ENCODE results near the gene ANKRD44. TPM values are rescaled to one million over a fixed set of nuclear protein-coding genes. Genes with fewer than 3 reads are reported as not detected.

Gene ANKRD44
- total RNA-seq, 1 experiment from 2014 or later, result 7.8 TPM

- H3K36me3 ChIP-seq (ENCODE audit: control insufficient read depth, insufficient read depth, low read length), result no peaks in the 10 kb centered on the region
- H3K27me3 ChIP-seq (ENCODE audit: control insufficient read depth, insufficient read depth, low read length), result no peaks in the 10 kb centered on the region
- H3K4me3 ChIP-seq (ENCODE audit: low read depth in 2 of 2, low read length in 2 of 2), result no peak overlapping the region
- no peak for DNase-seq (ENCODE audit: low read depth, low spot score)
- no peak overlapping the region for H3K27ac ChIP-seq (ENCODE audit: low read length)
- intact Hi-C loops (cut with micrococcal nuclease; ENCODE audit: unreplicated experiment), result no loop called here
- H3K4me1 ChIP-seq (ENCODE audit: control insufficient read depth, insufficient read depth, low read length), result no peaks in the 10 kb centered on the region
- no peaks in the 10 kb centered on the region for H3K9me3 ChIP-seq (ENCODE audit: control insufficient read depth, insufficient read depth, low read depth, low read length)
- CTCF ChIA-PET, result interaction anchor here (1.1 kb wide), 1 partner anchor 32 kb away, joined by 3 read pairs; no protein-coding TSS in a partner anchor
- TF ChIP-seq SIN3A (IDR thresholded peaks at IDR 0.05; ENCODE audit: borderline replicate concordance, insufficient read depth, low read depth, low read length) (no peak), POLR2AphosphoS5 (IDR thresholded peaks at IDR 0.05; ENCODE audit: low read depth, low read length) (no peak), REST (IDR thresholded peaks at IDR 0.05; ENCODE audit: insufficient read depth in 1 of 2, low read depth in 2 of 2, low read length in 1 of 2) (no peak), TCF7L2 (IDR thresholded peaks at IDR 0.05; ENCODE audit: low read depth, low read length) (no peak), CTCF (IDR thresholded peaks at IDR 0.05) (no peak)
- BruUV-seq (replicated peaks), result no TSS peak
- POLR2A ChIA-PET, result no interaction called here
- no peak for ATAC-seq
- in situ Hi-C loops (cut with HindIII; ENCODE audit: low pct_unique_long_range_greater_than_20kb, low sequenced_read_pairs), result no loop called here
Measured at GRCh38 chr2:197136452-197136851, 174.1 kb downstream of the ANKRD44 start.

GRCh38 chr2:197135806-197136205, 174.8 kb downstream of the ANKRD44 start:
- ChIA-PET POLR2A (no interaction called here), CTCF (interaction anchor here (1.1 kb wide), 1 partner anchor 33 kb away, joined by 3 read pairs; no protein-coding TSS in a partner anchor)
- TF ChIP-seq POLR2AphosphoS5 (IDR thresholded peaks at IDR 0.05; ENCODE audit: low read depth, low read length) (no peak), CTCF (IDR thresholded peaks at IDR 0.05) (no peak), SIN3A (IDR thresholded peaks at IDR 0.05; ENCODE audit: borderline replicate concordance, insufficient read depth, low read depth, low read length) (no peak), REST (IDR thresholded peaks at IDR 0.05; ENCODE audit: insufficient read depth in 1 of 2, low read depth in 2 of 2, low read length in 1 of 2) (no peak), TCF7L2 (IDR thresholded peaks at IDR 0.05; ENCODE audit: low read depth, low read length) (no peak)
- H3K4me1 ChIP-seq (ENCODE audit: control insufficient read depth, insufficient read depth, low read length), result no peaks in the 10 kb centered on the region
- no peak overlapping the region for H3K27ac ChIP-seq (ENCODE audit: low read length)
- H3K36me3 ChIP-seq (ENCODE audit: control insufficient read depth, insufficient read depth, low read length), result no peaks in the 10 kb centered on the region
- no TSS peak for BruUV-seq (replicated peaks)
- no peaks in the 10 kb centered on the region for H3K9me3 ChIP-seq (ENCODE audit: control insufficient read depth, insufficient read depth, low read depth, low read length)
- DNase-seq (ENCODE audit: low read depth, low spot score), result no peak
- H3K27me3 ChIP-seq (ENCODE audit: control insufficient read depth, insufficient read depth, low read length), result no peaks in the 10 kb centered on the region
- no peak overlapping the region for H3K4me3 ChIP-seq (ENCODE audit: low read depth in 2 of 2, low read length in 2 of 2)
- in situ Hi-C loops (cut with HindIII; ENCODE audit: low pct_unique_long_range_greater_than_20kb, low sequenced_read_pairs), result no loop called here
- no peak for ATAC-seq
- intact Hi-C loops (cut with micrococcal nuclease; ENCODE audit: unreplicated experiment), result no loop called here
